Fibroblast of the aortic adventitia (primary cell): ENCODE results near the gene TSHZ3. TPM values are rescaled to one million over a fixed set of nuclear protein-coding genes. Genes with fewer than 3 reads are reported as not detected.

ENCODE experiments used
- DNase-seq: peaks from one replicate; pipeline ENCODE4 v3.0.0-alpha.2; 2010; ENCODE audit warnings: low read depth
- H3K4me3 ChIP-seq: 2 replicates; pipeline ENCODE4 v1.5.1; 2011; ENCODE audit warnings: low read depth, mild to moderate bottlenecking, control low read depth, low read length, moderate library complexity
- CTCF ChIP-seq: IDR thresholded peaks from 2 replicates; pipeline ENCODE4 v1.5.1; 2011; ENCODE audit warnings: mild to moderate bottlenecking, low read length, control low read depth, inconsistent platforms; ENCODE audit not compliant: insufficient read depth
- total RNA-seq: library from RNA; depleted of rRNA; stranded (reverse); fragments of >200 nt; gene quantifications from 2 replicates; pipeline ENCODE4 v1.2.3, GENCODE V29; 2012; ENCODE audit warnings: low replicate concordance

TSHZ3 gene
- total RNA-seq, 1 donor: 14.0 TPM

GRCh38 chr19:31372246-31372781 is 23.1 kb upstream of the TSHZ3 start:
- DNase-seq: no peak
- no peak for TF ChIP-seq CTCF
- no peak overlapping the region for H3K4me3 ChIP-seq

- no peak for TF ChIP-seq CTCF
- no peak overlapping the region for H3K4me3 ChIP-seq
- DNase-seq: no peak
Observed at GRCh38 chr19:31370216-31370615, 21.0 kb upstream of the TSHZ3 start.

- TF ChIP-seq CTCF: no peak
- H3K4me3 ChIP-seq: no peak overlapping the region
Observed at GRCh38 chr19:31364963-31365362, 15.7 kb upstream of the TSHZ3 start.

GRCh38 chr19:31361728-31362127 is 12.5 kb upstream of the TSHZ3 start:
- no peak for DNase-seq
- TF ChIP-seq CTCF: no peak
- no peak overlapping the region for H3K4me3 ChIP-seq

More at GRCh38 chr19:31364963-31365362, 15.7 kb upstream of the TSHZ3 start:
- DNase-seq: no peak

GRCh38 chr19:31357315-31357673 is 8.1 kb upstream of the TSHZ3 start:
- no peak overlapping the region for H3K4me3 ChIP-seq
- DNase-seq: no peak
- no peak for TF ChIP-seq CTCF

GRCh38 chr19:31356587-31357314 is 7.5 kb upstream of the TSHZ3 start:
- DNase-seq: no peak
- TF ChIP-seq CTCF: peak; percentile 41
- peak overlapping the region; percentile 13 for H3K4me3 ChIP-seq

GRCh38 chr19:31355665-31356289 is 6.5 kb upstream of the TSHZ3 start:
- DNase-seq: no peak
- H3K4me3 ChIP-seq: no peak overlapping the region
- TF ChIP-seq CTCF: no peak
